Measurements from ENCODE around the gene IGFBP7.

IGFBP7 gene

GRCh38 chr4:57089549-57089948 is 20.6 kb downstream of the IGFBP7 start:
- H2AFZ ChIP-seq (ENCODE audit: low read length) = no peak overlapping the region
- H3K79me2 ChIP-seq (ENCODE audit: insufficient read depth, low read length) = peaks cover 21% of the 10 kb centered on the region; the same call in 1 of the 2 replicates
- TF ChIP-seq CTCF (conservative IDR thresholded peaks at IDR 0.05; ENCODE audit: low read length) (no peak), EZH2phosphoT487 (IDR thresholded peaks at IDR 0.05; ENCODE audit: borderline replicate concordance) (no peak)
- no peaks in the 10 kb centered on the region for H3K9me2 ChIP-seq (replicated peaks; ENCODE audit: low read depth, low read length)
- H4K20me1 ChIP-seq (ENCODE audit: insufficient read depth, low read length, poor library complexity, severe bottlenecking) = no peaks in the 10 kb centered on the region
- H3K36me3 ChIP-seq (ENCODE audit: insufficient read depth, low read length) = no peaks in the 10 kb centered on the region
- peaks cover 10% of the 10 kb centered on the region for H3K4me1 ChIP-seq (ENCODE audit: insufficient read depth, low read length, poor library complexity, severe bottlenecking)
- H3K9me3 ChIP-seq (ENCODE audit: insufficient read depth, low read depth, low read length) = no peaks in the 10 kb centered on the region
- H3K27me3 ChIP-seq (ENCODE audit: insufficient read depth, low read length, poor library complexity, severe bottlenecking) = no peaks in the 10 kb centered on the region
- no peak overlapping the region for H3K4me2 ChIP-seq (ENCODE audit: low read depth, low read length, poor library complexity, severe bottlenecking)
- no peak overlapping the region for H3K4me3 ChIP-seq (ENCODE audit: low read length, poor library complexity, severe bottlenecking)
- no peak overlapping the region for H3K9ac ChIP-seq (ENCODE audit: low read depth, low read length, poor library complexity, severe bottlenecking)
- H3F3A ChIP-seq (ENCODE audit: low read depth) = no peaks in the 10 kb centered on the region; the same call in 1 of the 2 replicates

GRCh38 chr4:57086031-57086723 is 24.0 kb downstream of the IGFBP7 start:
- Histone ChIP-seq H4K20me1 (ENCODE audit: insufficient read depth, low read length, poor library complexity, severe bottlenecking) (no peaks in the 10 kb centered on the region), H3K4me1 (ENCODE audit: insufficient read depth, low read length, poor library complexity, severe bottlenecking) (peaks cover 9% of the 10 kb centered on the region), H3K4me3 (ENCODE audit: low read length, poor library complexity, severe bottlenecking) (no peak overlapping the region)

GRCh38 chr4:57085278-57085677 is 24.9 kb downstream of the IGFBP7 start:
- Histone ChIP-seq H3K79me2 (ENCODE audit: insufficient read depth, low read length) (no peaks in the 10 kb centered on the region), H3K4me2 (ENCODE audit: low read depth, low read length, poor library complexity, severe bottlenecking) (no peak overlapping the region), H3K4me1 (ENCODE audit: insufficient read depth, low read length, poor library complexity, severe bottlenecking) (peaks cover 15% of the 10 kb centered on the region), H3K9me3 (ENCODE audit: insufficient read depth, low read depth, low read length) (no peaks in the 10 kb centered on the region), H4K20me1 (ENCODE audit: insufficient read depth, low read length, poor library complexity, severe bottlenecking) (no peaks in the 10 kb centered on the region), H3K36me3 (ENCODE audit: insufficient read depth, low read length) (no peaks in the 10 kb centered on the region), H3K9me2 (replicated peaks; ENCODE audit: low read depth, low read length) (no peaks in the 10 kb centered on the region), H2AFZ (ENCODE audit: low read length) (no peak overlapping the region), H3K27me3 (ENCODE audit: insufficient read depth, low read length, poor library complexity, severe bottlenecking) (no peaks in the 10 kb centered on the region), H3K9ac (ENCODE audit: low read depth, low read length, poor library complexity, severe bottlenecking) (no peak overlapping the region), H3K4me3 (ENCODE audit: low read length, poor library complexity, severe bottlenecking) (no peak overlapping the region), H3F3A (ENCODE audit: low read depth) (no peaks in the 10 kb centered on the region; the same call in 1 of the 2 replicates)
- TF ChIP-seq EZH2phosphoT487 (IDR thresholded peaks at IDR 0.05; ENCODE audit: borderline replicate concordance) (no peak), CTCF (conservative IDR thresholded peaks at IDR 0.05; ENCODE audit: low read length) (no peak)

More at GRCh38 chr4:57086031-57086723, 24.0 kb downstream of the IGFBP7 start:
- Histone ChIP-seq H3K36me3 (ENCODE audit: insufficient read depth, low read length) (no peaks in the 10 kb centered on the region), H3K27me3 (ENCODE audit: insufficient read depth, low read length, poor library complexity, severe bottlenecking) (no peaks in the 10 kb centered on the region), H2AFZ (ENCODE audit: low read length) (no peak overlapping the region), H3K79me2 (ENCODE audit: insufficient read depth, low read length) (0 out of 2 replicates have a peak, but pooled peaks cover 1% of the 10 kb centered on the region), H3F3A (ENCODE audit: low read depth) (no peaks in the 10 kb centered on the region; the same call in 1 of the 2 replicates), H3K9me2 (replicated peaks; ENCODE audit: low read depth, low read length) (no peaks in the 10 kb centered on the region), H3K9ac (ENCODE audit: low read depth, low read length, poor library complexity, severe bottlenecking) (no peak overlapping the region), H3K4me2 (ENCODE audit: low read depth, low read length, poor library complexity, severe bottlenecking) (no peak overlapping the region), H3K9me3 (ENCODE audit: insufficient read depth, low read depth, low read length) (no peaks in the 10 kb centered on the region)
- TF ChIP-seq EZH2phosphoT487 (IDR thresholded peaks at IDR 0.05; ENCODE audit: borderline replicate concordance) (no peak), CTCF (conservative IDR thresholded peaks at IDR 0.05; ENCODE audit: low read length) (no peak)
